ENCODE data around the gene KLHL26.

Gene KLHL26

DNA sequence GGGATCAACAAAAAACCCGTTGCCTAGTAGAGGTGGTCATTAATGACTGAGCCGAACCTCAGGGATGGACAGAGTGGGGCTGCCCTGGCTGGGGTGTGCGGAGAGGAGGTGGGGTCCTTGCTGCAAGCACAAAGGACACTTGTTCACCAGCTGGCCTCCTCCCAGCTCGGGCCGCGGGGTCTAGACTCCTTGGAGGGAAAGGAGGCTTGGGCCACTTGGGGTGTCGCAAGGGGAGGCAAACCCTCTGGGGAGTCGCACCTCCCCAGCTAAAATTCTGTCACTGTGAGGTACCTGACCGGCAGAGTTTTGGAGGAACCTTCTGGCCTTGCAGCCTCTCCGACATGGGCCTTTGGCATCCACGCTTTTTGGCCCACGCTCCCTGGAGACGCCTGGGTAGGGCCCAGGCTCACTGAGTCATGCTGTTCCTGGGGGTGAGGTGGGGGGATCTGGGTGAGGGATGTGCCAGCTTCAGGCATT lies 8.2 kb downstream of the KLHL26 start:
- no peak overlapping the region for H2AFZ ChIP-seq (ENCODE audit: low read depth, low read length, severe bottlenecking)

DNA sequence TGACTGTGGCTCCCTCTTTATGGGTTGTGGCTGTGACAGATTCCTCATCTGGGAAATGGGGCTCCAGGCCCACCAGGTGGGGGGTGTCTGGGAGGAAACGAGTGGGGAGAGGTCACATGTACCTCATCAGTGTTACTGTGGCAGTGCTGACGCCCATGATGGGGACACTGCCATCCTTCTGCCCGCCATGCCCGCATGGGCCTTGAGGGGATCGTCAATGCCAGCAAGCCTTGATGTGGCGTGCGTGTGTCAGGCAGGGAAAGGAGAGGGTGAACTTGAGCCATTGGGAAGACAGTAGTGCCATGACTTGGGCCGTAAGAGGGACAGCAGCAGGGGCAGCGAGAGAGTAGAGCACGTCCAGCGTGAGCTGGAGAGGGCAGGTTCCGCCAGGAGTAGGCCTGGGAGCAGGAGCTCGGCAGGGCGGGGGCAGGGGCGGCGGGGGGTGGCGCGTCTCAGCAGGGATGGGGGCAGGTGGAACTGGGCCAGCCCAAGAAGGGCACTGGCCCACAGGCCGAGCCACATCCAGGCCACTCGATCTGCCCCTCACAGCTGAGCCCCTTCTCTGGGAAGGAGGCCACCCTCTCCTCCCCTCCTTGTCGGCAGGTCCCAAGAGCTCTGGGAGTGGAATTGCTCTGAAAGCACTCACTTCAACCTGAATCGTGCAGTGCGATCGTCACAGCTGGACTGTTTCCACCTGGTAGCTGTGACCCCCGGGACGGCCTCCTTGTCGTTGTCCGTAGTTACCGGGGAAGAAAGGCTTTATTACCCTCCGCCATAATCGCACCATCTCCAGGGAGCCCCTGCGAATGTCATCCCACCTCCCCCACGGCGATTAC lies 9.9 kb downstream of the KLHL26 start:
- TF ChIP-seq, protein P1, sequence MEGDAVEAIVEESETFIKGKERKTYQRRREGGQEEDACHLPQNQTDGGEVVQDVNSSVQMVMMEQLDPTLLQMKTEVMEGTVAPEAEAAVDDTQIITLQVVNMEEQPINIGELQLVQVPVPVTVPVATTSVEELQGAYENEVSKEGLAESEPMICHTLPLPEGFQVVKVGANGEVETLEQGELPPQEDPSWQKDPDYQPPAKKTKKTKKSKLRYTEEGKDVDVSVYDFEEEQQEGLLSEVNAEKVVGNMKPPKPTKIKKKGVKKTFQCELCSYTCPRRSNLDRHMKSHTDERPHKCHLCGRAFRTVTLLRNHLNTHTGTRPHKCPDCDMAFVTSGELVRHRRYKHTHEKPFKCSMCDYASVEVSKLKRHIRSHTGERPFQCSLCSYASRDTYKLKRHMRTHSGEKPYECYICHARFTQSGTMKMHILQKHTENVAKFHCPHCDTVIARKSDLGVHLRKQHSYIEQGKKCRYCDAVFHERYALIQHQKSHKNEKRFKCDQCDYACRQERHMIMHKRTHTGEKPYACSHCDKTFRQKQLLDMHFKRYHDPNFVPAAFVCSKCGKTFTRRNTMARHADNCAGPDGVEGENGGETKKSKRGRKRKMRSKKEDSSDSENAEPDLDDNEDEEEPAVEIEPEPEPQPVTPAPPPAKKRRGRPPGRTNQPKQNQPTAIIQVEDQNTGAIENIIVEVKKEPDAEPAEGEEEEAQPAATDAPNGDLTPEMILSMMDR (IDR thresholded peaks at IDR 0.05; ENCODE audit: insufficient read depth, low read length, poor library complexity, severe bottlenecking): no peak
- no peak for TF ChIP-seq EZH2phosphoT487 (conservative IDR thresholded peaks at IDR 0.05; ENCODE audit: low read length)
- H3K27me3 ChIP-seq (ENCODE audit: low read length): no peaks in the 10 kb centered on the region; the same call in 1 of the 2 replicates
- H3K4me2 ChIP-seq (ENCODE audit: low read depth, low read length, poor library complexity, severe bottlenecking): no peak overlapping the region
- H3K9me2 ChIP-seq (replicated peaks; ENCODE audit: insufficient read depth, low read length): no peaks in the 10 kb centered on the region
- no peaks in the 10 kb centered on the region for H3F3A ChIP-seq (ENCODE audit: insufficient read depth)
- H3K79me2 ChIP-seq (ENCODE audit: insufficient read depth, low read length): no peaks in the 10 kb centered on the region
- H3K9me3 ChIP-seq (ENCODE audit: insufficient read depth, low read length): no peaks in the 10 kb centered on the region
- H3K36me3 ChIP-seq (ENCODE audit: low read length): no peaks in the 10 kb centered on the region
- no peak overlapping the region for H3K4me3 ChIP-seq (ENCODE audit: insufficient read depth, low read length, poor library complexity, severe bottlenecking)
- no peaks in the 10 kb centered on the region for H4K20me1 ChIP-seq (ENCODE audit: low read depth, low read length)
- no peak overlapping the region for H3K27ac ChIP-seq (ENCODE audit: low read depth, low read length)
- H3K9ac ChIP-seq (ENCODE audit: low read length): no peak overlapping the region
- H2AFZ ChIP-seq (ENCODE audit: low read depth, low read length, severe bottlenecking): no peak overlapping the region

More for the DNA sequence above, 8.2 kb downstream of the KLHL26 start:
- H3K4me3 ChIP-seq (ENCODE audit: insufficient read depth, low read length, poor library complexity, severe bottlenecking): no peak overlapping the region
- no peaks in the 10 kb centered on the region; the same call in 1 of the 2 replicates for H3K27me3 ChIP-seq (ENCODE audit: low read length)
- no peaks in the 10 kb centered on the region for H3K36me3 ChIP-seq (ENCODE audit: low read length)
- H3K9me3 ChIP-seq (ENCODE audit: insufficient read depth, low read length): no peaks in the 10 kb centered on the region
- H3K9ac ChIP-seq (ENCODE audit: low read length): no peak overlapping the region
- H3K79me2 ChIP-seq (ENCODE audit: insufficient read depth, low read length): no peaks in the 10 kb centered on the region
- no peaks in the 10 kb centered on the region for H4K20me1 ChIP-seq (ENCODE audit: low read depth, low read length)
- no peak overlapping the region for H3K4me2 ChIP-seq (ENCODE audit: low read depth, low read length, poor library complexity, severe bottlenecking)
- H3K9me2 ChIP-seq (replicated peaks; ENCODE audit: insufficient read depth, low read length): no peaks in the 10 kb centered on the region
- no peak for TF ChIP-seq EZH2phosphoT487 (conservative IDR thresholded peaks at IDR 0.05; ENCODE audit: low read length)
- TF ChIP-seq, protein P1 (IDR thresholded peaks at IDR 0.05; ENCODE audit: insufficient read depth, low read length, poor library complexity, severe bottlenecking): no peak
- no peaks in the 10 kb centered on the region for H3F3A ChIP-seq (ENCODE audit: insufficient read depth)
- no peak overlapping the region for H3K27ac ChIP-seq (ENCODE audit: low read depth, low read length)

DNA sequence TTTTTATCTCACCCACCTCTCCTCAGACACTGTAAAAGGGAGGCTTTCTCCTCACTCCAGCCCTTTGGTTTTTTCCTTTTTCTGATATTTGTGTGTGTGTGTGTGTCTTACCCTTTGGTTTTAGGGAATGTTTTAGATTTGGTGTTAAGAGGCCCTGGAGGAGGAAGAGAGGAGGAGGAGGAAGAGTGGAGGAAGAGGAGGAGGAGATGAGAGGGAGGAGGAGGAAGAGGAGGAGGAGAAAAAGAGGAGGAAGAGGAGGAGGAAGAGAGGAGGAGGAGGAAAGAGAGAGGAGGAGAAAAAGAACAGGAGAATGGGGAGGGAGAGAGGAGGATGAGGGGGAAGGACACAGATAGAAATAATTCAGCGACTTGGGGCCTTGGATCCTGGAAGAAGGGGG lies 10.5 kb downstream of the KLHL26 start:
- Histone ChIP-seq H3K27ac (ENCODE audit: low read depth, low read length) (no peak overlapping the region), H4K20me1 (ENCODE audit: low read depth, low read length) (no peaks in the 10 kb centered on the region), H3K4me3 (ENCODE audit: insufficient read depth, low read length, poor library complexity, severe bottlenecking) (no peak overlapping the region), H3K9me2 (replicated peaks; ENCODE audit: insufficient read depth, low read length) (no peaks in the 10 kb centered on the region), H3K79me2 (ENCODE audit: insufficient read depth, low read length) (no peaks in the 10 kb centered on the region), H3K9ac (ENCODE audit: low read length) (no peak overlapping the region), H3K27me3 (ENCODE audit: low read length) (no peaks in the 10 kb centered on the region; the same call in 1 of the 2 replicates), H3F3A (ENCODE audit: insufficient read depth) (no peaks in the 10 kb centered on the region), H3K4me2 (ENCODE audit: low read depth, low read length, poor library complexity, severe bottlenecking) (no peak overlapping the region), H2AFZ (ENCODE audit: low read depth, low read length, severe bottlenecking) (no peak overlapping the region), H3K36me3 (ENCODE audit: low read length) (no peaks in the 10 kb centered on the region), H3K9me3 (ENCODE audit: insufficient read depth, low read length) (no peaks in the 10 kb centered on the region)
- TF ChIP-seq EZH2phosphoT487 (conservative IDR thresholded peaks at IDR 0.05; ENCODE audit: low read length): no peak
- TF ChIP-seq, protein P1 (IDR thresholded peaks at IDR 0.05; ENCODE audit: insufficient read depth, low read length, poor library complexity, severe bottlenecking): no peak

Measured in SU-DHL-6 (cell line).